ENCODE results near the gene ZMYM2. TPM values are rescaled to one million over a fixed set of nuclear protein-coding genes. Genes with fewer than 3 reads are reported as not detected.

Gene ZMYM2
- total RNA-seq: 51.1 and 63.4 TPM in 2 replicates
- 21.5 and 37.3 TPM in 2 replicates for polyA plus RNA-seq
- polyA plus RNA-seq (2012): 13.3 and 27.8 TPM in 2 replicates
- 4.4 and 7.6 TPM in 2 replicates for polyA minus RNA-seq (ENCODE audit: low replicate concordance)

DNA sequence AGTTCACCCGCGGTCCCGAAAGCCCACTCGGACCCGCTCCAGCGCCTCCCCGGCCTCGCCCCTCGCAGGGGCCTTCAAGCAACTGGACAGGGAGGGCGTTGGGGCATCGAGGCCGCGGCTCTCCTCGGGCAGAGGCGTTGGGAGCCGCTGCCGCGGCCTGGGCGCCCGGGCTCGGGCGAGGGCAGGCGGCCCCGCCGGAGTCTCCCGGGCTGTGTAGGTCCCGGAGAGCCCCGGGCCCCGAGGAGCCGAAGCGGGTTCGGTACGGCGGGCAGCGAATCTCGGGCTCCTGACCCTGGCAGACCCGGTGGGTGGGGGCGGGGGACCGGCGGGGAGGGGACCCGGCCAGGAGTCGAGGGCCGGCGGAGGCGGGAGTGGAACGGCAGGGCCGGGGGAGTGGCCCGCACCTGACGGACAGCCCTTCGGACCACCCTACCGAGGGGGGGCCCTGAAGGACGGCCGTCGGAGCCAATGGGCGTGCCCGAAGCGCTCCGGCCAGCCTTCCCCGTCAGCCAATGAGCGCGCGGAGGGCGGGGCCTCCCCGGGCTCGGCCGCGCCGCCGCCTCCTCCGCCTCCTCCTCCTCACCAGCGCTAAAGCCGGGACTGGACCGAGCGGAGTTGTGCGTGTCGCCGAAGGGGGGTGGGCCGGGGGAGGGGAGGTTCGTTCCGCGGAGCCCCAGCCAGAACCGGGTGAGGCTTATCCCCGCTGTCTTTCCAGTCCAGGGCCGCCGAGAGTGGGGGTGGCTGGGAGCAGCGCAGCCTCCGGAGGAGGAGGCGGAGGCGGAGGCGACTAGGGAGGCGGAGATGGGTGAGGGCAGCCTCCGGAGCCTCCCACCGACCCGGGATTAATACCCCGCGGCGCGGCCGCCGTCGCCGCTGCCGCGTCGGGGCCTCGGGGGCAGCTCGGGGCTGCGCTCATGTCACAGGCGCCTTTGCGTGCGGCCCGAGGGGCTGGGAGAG, at the start of gene ZMYM2:
Gene ZMYM2, plus strand, starts transcription at position 573 of the 957 bp plus-strand sequence. CDS start 34,346 bp downstream, outside the sequence.
- peaks cover 32% of the 10 kb centered on the region for H3K79me2 ChIP-seq (ENCODE audit: control insufficient read depth, insufficient read depth, low read length)
- H3K27me3 ChIP-seq (ENCODE audit: control insufficient read depth, insufficient read depth, low read length): no peaks in the 10 kb centered on the region
- no peaks in the 10 kb centered on the region for H3K36me3 ChIP-seq (ENCODE audit: control insufficient read depth, insufficient read depth, low read length)
- no peaks in the 10 kb centered on the region for H3K9me3 ChIP-seq (ENCODE audit: control insufficient read depth, insufficient read depth, low read depth, low read length)
- H2AFZ ChIP-seq (ENCODE audit: low read length): peak within 1 kb of the TSS; percentile 69
- H3K4me2 ChIP-seq (ENCODE audit: extremely low read depth, insufficient read depth, low read length): peak within 1 kb of the TSS; percentile 92
- peak within 1 kb of the TSS; percentile 73 for H3K27ac ChIP-seq (ENCODE audit: insufficient read depth, low read length)
- H3K4me1 ChIP-seq (ENCODE audit: control insufficient read depth, extremely low read depth, insufficient read depth, low read length): peaks cover 4% of the 10 kb centered on the region
- DNase-seq (ENCODE audit: low read depth in 2 of 2): peak; percentile 97 to 98
- H3K9ac ChIP-seq (ENCODE audit: insufficient read depth, low read length): peak within 1 kb of the TSS; percentile 78
- no peaks in the 10 kb centered on the region for H4K20me1 ChIP-seq (ENCODE audit: control insufficient read depth, extremely low read depth, insufficient read depth, low read length)
- TF ChIP-seq EZH2 (IDR thresholded peaks at IDR 0.05; ENCODE audit: low read length, missing control alignments) (no peak), CTCF (conservative IDR thresholded peaks at IDR 0.05 in 1 of 2, IDR thresholded peaks at IDR 0.05 in 1 of 2; ENCODE audit: low read depth in 1 of 2, low read length in 2 of 2) (no peak)
- peak within 1 kb of the TSS; percentile 40 to 90 (median 72) for H3K4me3 ChIP-seq (replicated peaks in 1 of 4; ENCODE audit: control extremely low read depth in 1 of 4, insufficient read depth in 1 of 4, low read depth in 3 of 4, low read length in 4 of 4)

DNA sequence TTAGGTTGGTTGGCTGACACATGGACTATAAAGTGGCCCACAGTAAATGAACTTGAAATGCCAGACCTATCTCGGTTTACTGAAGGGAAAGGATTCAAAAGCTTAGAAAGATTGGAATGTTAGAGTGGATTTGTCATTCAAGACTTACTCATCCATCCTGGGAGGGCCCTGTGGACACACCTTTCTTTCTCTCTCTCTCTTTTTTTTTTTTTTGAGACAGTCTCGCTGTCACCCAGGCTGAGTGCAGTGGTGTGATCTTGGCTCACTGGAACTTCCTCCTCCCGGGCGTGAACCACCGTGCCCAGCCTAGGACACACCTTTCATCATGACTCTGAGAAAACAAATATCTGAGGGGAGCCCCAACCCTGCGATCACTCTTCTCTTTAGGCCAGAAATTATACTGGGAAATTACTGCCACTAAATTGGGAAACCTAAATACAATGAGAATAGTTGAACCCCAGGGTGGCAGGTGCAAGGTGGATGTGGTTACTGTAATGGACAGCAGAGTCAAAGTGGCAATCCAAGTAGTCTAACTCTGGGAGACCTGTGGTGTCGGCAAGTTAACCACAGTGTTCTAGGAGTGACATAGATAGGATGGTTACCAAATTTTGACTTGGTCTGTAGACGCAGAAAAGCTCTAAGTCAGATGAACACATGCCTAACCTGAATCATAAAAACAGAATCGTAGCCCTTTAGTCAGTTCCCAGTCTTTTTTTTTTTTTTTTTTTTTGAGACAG, 48.0 kb upstream of the ZMYM2 start:
- Histone ChIP-seq H3K9me3 (ENCODE audit: control insufficient read depth, insufficient read depth, low read depth, low read length) (no peaks in the 10 kb centered on the region), H4K20me1 (ENCODE audit: control insufficient read depth, extremely low read depth, insufficient read depth, low read length) (no peaks in the 10 kb centered on the region), H3K9ac (ENCODE audit: insufficient read depth, low read length) (no peak overlapping the region), H3K4me1 (ENCODE audit: control insufficient read depth, extremely low read depth, insufficient read depth, low read length) (no peaks in the 10 kb centered on the region), H2AFZ (ENCODE audit: low read length) (no peak overlapping the region), H3K4me3 (replicated peaks in 1 of 4; ENCODE audit: control extremely low read depth in 1 of 4, insufficient read depth in 1 of 4, low read depth in 3 of 4, low read length in 4 of 4) (no peak overlapping the region), H3K27me3 (ENCODE audit: control insufficient read depth, insufficient read depth, low read length) (no peaks in the 10 kb centered on the region), H3K79me2 (ENCODE audit: control insufficient read depth, insufficient read depth, low read length) (no peaks in the 10 kb centered on the region), H3K36me3 (ENCODE audit: control insufficient read depth, insufficient read depth, low read length) (no peaks in the 10 kb centered on the region), H3K27ac (ENCODE audit: insufficient read depth, low read length) (no peak overlapping the region), H3K4me2 (ENCODE audit: extremely low read depth, insufficient read depth, low read length) (no peak overlapping the region)
- no peak for TF ChIP-seq EZH2 (IDR thresholded peaks at IDR 0.05; ENCODE audit: low read length, missing control alignments)
- TF ChIP-seq CTCF (conservative IDR thresholded peaks at IDR 0.05 in 1 of 2, IDR thresholded peaks at IDR 0.05 in 1 of 2; ENCODE audit: low read depth in 1 of 2, low read length in 2 of 2): no peak
- DNase-seq (ENCODE audit: low read depth in 2 of 2): peak in 1 of 2 donors; percentile 82

Data from fibroblast of lung (primary cell).